ENCODE data around the gene SPOCK2.

- TF ChIP-seq CTCF (IDR thresholded peaks at IDR 0.05) (no peak), EZH2 (IDR thresholded peaks at IDR 0.05) (no peak)
Observed at GRCh38 chr10:72022228-72022627, 66.1 kb downstream of the SPOCK2 start.

Data from neural progenitor cell (in vitro differentiated cells).